Ovary (tissue), 9 donors: ENCODE data around the gene NBPF3. TPM values are rescaled to one million over a fixed set of nuclear protein-coding genes. Genes with fewer than 3 reads are reported as not detected.

Source experiments
- DNase-seq, 5 donors: peaks; one replicate each; pipeline ENCODE4 v3.0.0-alpha.2; 2019 to 2020
- H3K27ac ChIP-seq, 2 donors: fragments of 200-600 bp; one replicate each; pipeline versions ENCODE4 v1.5.1 to v1.8.0; 2019 to 2022
- H3K27me3 ChIP-seq: fragments of 200-600 bp; one replicate; pipeline ENCODE4 v1.8.0; 2022
- H3K36me3 ChIP-seq: fragments of 200-600 bp; sonication (generic); one replicate; pipeline ENCODE4 v1.5.1; 2019
- H3K4me1 ChIP-seq: one replicate; pipeline ENCODE4 v1.8.1; 2013; ENCODE audit warnings: mild to moderate bottlenecking, moderate library complexity; ENCODE audit not compliant: insufficient read depth
- H3K4me3 ChIP-seq: fragments of 200-600 bp; sonication (generic); one replicate; pipeline ENCODE4 v1.5.1; 2017
- H3K9me3 ChIP-seq, 2 donors: fragments of 200-600 bp in 1 of 2; sonication (generic) in 1 of 2; one replicate each; pipeline versions ENCODE4 v1.5.1 to v1.8.1; 2013 to 2019; ENCODE audit warnings: mild to moderate bottlenecking in 1 of 2, moderate library complexity in 1 of 2
- EP300 ChIP-seq: sonication (generic); formaldehyde crosslinking; IDR thresholded peaks from one replicate; pipeline ENCODE4 v1.6.1; 2017; ENCODE audit warnings: antibody characterized with exemption
- POLR2A ChIP-seq: fragments of 450-650 bp; IDR thresholded peaks from one replicate; pipeline ENCODE4 v1.6.1; 2017; ENCODE audit warnings: antibody characterized with exemption, mild to moderate bottlenecking, moderate library complexity
- WGBS, 3 donors: extraction: QIAGEN DNeasy Blood & Tissue Kit in 1 of 3; methylation state at CpG; one replicate each; pipeline versions ENCODE4 v1.1.5 to v1.1.7; 2013 to 2017; 5-methylcytosine and 5-hydroxymethylcytosine counted together
- intact Hi-C, 4 donors: fragments of 100-400 bp; cut with DNase I; formaldehyde crosslinking; loops; one replicate each; pipeline versions ENCODE4 v1.11.0 to v1.15.1; 2022 to 2023
- polyA plus RNA-seq, 2 donors: library from polyadenylated mRNA; stranded (reverse); fragments of 200-250 nt in 1 of 2; fragments of 350-450 nt in 1 of 2; fragmentation: Illumina TruSeq in 1 of 2; extraction: RNeasy Lipid Tissue Mini Kit (QIAGEN cat#74804) in 1 of 2; gene quantifications; one replicate each; pipeline ENCODE4 v1.2.3, GENCODE V29; 2013 to 2014
- total RNA-seq, 7 donors: library from RNA; depleted of rRNA in 2 of 7; stranded (reverse); fragments of >200 nt in 2 of 7; fragmentation: NEBNext Ultra II Directional in 3 of 7; extraction: Animal tissue kit (Norgen Biotek cat#: 25700) in 3 of 7; gene quantifications; one replicate each; pipeline versions ENCODE4 v1.1.0 to v1.2.4, GENCODE V29; 2016 to 2023
- TF ChIP-seq, protein P1 (sequence below), 3 donors: fragments of 450-650 bp in 2 of 3; fragments of 200-600 bp in 1 of 3; IDR thresholded peaks; one replicate each; pipeline versions ENCODE4 v1.5.1 to v1.8.0; 2016 to 2022; ENCODE audit warnings: antibody characterized with exemption in 3 of 3, mild to moderate bottlenecking in 1 of 3
- donor health status: DM: no; HTN: no; CAD: no; lungs with moderate emphysema.
- donor health status: DM: no; HTN: no; CAD: no.
- donor health status: Bipolar disorder and iron deficiency.
- donor health status: DM: yes; HTN: yes; CAD: no.
- donor health status: DM: no; HTN: no; CAD: no.
- donor health status: DM: yes; HTN: yes; CAD: no.

NBPF3 gene
- total and polyA plus RNA-seq, 9 donors, result 4.2 to 11.1 (median 8.8) TPM

DNA sequence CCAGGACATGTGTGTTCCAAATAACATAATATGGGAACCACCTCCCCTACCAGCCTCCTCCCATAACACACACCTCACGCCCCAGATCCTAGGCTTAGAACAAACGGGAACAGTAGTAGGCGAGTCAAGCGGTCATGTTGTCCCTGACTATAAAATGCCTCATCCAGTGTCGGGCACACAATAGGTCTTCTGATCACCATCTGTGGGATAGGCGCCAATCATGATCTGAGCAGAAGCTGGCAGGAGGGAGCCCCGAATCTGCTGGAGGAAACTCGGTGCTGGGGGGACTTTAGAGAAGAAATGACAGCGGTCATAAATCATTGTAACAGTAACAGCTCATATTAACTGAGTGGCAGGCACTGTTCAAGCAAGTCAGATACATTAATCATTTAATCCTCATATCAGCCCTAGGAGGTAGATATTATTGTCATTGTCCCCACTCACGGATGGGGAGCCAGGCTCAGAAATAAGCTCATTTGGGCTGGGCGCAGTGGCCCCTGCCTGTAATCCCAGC, 82.6 kb downstream of the NBPF3 start:
- no peak overlapping the region for H3K4me3 ChIP-seq
- WGBS, 3 donors, result 85 to 91% (median 89%) methylated on average over 11 of the region's 11 CpGs
- intact Hi-C loops, result no loop called here
- H3K4me1 ChIP-seq, result no peaks in the 10 kb centered on the region
- H3K27me3 ChIP-seq, result no peaks in the 10 kb centered on the region
- H3K9me3 ChIP-seq, result no peaks in the 10 kb centered on the region
- DNase-seq, result no peak
- H3K36me3 ChIP-seq, result no peaks in the 10 kb centered on the region
- H3K27ac ChIP-seq, result no peak overlapping the region
- TF ChIP-seq, protein P1, sequence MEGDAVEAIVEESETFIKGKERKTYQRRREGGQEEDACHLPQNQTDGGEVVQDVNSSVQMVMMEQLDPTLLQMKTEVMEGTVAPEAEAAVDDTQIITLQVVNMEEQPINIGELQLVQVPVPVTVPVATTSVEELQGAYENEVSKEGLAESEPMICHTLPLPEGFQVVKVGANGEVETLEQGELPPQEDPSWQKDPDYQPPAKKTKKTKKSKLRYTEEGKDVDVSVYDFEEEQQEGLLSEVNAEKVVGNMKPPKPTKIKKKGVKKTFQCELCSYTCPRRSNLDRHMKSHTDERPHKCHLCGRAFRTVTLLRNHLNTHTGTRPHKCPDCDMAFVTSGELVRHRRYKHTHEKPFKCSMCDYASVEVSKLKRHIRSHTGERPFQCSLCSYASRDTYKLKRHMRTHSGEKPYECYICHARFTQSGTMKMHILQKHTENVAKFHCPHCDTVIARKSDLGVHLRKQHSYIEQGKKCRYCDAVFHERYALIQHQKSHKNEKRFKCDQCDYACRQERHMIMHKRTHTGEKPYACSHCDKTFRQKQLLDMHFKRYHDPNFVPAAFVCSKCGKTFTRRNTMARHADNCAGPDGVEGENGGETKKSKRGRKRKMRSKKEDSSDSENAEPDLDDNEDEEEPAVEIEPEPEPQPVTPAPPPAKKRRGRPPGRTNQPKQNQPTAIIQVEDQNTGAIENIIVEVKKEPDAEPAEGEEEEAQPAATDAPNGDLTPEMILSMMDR (IDR thresholded peaks at IDR 0.05), result no peak
- TF ChIP-seq POLR2A (no peak), EP300 (no peak)

- intact Hi-C loops, result no loop called here
- TF ChIP-seq EP300, result no peak
- TF ChIP-seq, protein P1 (IDR thresholded peaks at IDR 0.05), result no peak
- no peak for TF ChIP-seq POLR2A
- Histone ChIP-seq H3K9me3 (no peaks in the 10 kb centered on the region), H3K27me3 (no peaks in the 10 kb centered on the region), H3K27ac (no peak overlapping the region), H3K4me1 (no peaks in the 10 kb centered on the region), H3K36me3 (no peaks in the 10 kb centered on the region), H3K4me3 (no peak overlapping the region)
- WGBS, 3 donors, result 93 to 97% (median 93%) methylated on average over 7 of the region's 7 CpGs
- DNase-seq, result no peak
These were observed 83.4 kb downstream of the NBPF3 start for GRCh38 chr1:21523297-21523813.

- intact Hi-C loops, result no loop called here
- Histone ChIP-seq H3K4me1 (no peaks in the 10 kb centered on the region), H3K4me3 (no peak overlapping the region), H3K36me3 (no peaks in the 10 kb centered on the region), H3K27me3 (no peaks in the 10 kb centered on the region), H3K27ac (no peak overlapping the region), H3K9me3 (no peaks in the 10 kb centered on the region)
- 75 to 86% (median 85%) methylated on average over 5 of the region's 5 CpGs for WGBS, 3 donors
- no peak for DNase-seq
- TF ChIP-seq EP300 (no peak), POLR2A (no peak)
- TF ChIP-seq, protein P1 (IDR thresholded peaks at IDR 0.05), result no peak
These were observed 84.3 kb downstream of the NBPF3 start for GRCh38 chr1:21524220-21524619.

DNA sequence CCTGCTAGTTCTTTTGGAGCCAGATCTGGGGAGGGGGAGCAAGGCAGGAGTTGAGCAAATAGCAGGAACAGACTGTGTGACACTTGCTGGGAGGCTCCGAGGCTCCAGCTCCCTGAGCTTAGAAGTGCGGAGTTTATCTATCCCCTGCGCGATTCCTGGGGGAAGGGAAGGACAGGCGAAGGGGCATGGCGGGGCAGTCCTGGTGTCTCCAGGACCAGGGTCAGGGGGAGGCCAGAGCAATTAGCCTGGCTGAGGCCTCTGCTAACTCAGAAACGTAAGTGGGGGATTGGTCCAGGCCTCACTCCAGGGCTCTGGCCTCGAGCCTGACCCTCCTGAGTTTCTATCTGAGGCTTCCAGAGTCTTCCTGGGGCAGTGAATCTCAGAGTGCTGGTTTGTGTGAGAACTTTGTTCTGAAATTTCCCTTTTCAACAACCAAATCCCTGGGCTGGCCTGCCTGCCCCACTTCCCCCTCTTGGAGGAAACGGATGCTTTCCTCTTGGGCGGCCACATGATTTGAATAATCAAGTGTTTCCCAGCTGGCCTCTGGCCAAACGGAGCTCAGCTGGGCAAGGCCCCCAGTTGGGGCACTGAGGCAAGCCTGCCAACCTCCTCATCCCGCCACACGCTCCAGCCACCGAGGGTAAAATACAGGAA, 84.9 kb downstream of the NBPF3 start:
- no peaks in the 10 kb centered on the region for H3K27me3 ChIP-seq
- H3K9me3 ChIP-seq, result no peaks in the 10 kb centered on the region
- TF ChIP-seq, protein P1 (IDR thresholded peaks at IDR 0.05), result no peak
- TF ChIP-seq POLR2A, result no peak
- TF ChIP-seq EP300, result no peak
- WGBS, 3 donors, result 69 to 79% (median 73%) methylated on average over 14 of the region's 14 CpGs
- no peak overlapping the region for H3K4me3 ChIP-seq
- no peaks in the 10 kb centered on the region for H3K4me1 ChIP-seq
- no peak overlapping the region for H3K27ac ChIP-seq
- intact Hi-C loops, result no loop called here
- DNase-seq, result no peak
- H3K36me3 ChIP-seq, result no peaks in the 10 kb centered on the region
